ENCODE data around the gene GAP43. TPM values are rescaled to one million over a fixed set of nuclear protein-coding genes. Genes with fewer than 3 reads are reported as not detected.

Gene GAP43
- total and polyA plus RNA-seq, 4 donors, result 1.1 to 40.9 (median 11.3) TPM

DNA sequence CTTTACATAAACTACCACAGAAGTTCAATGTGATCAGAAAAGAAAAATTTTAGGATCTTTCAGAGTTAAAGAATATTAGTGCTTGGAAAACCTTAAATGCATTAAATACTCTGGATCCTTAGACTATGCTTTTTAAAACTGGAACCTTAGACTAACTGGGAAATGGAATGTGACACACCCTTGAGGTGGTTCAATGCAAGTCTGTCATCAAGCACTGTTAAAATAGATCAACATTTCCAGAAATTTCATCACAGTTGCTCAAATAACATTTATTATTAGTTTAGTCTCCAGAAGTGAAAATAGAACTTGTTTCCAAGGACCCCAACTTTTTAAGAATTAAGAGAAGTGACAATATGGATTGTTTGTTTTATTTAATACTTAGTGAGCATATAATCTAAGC, 71.8 kb downstream of the GAP43 start:
- Histone ChIP-seq H3K27me3 (ENCODE audit: control insufficient read depth in 1 of 2, insufficient read depth in 2 of 2, low read length in 1 of 2) (no peaks in the 10 kb centered on the region), H3K36me3 (ENCODE audit: control insufficient read depth in 1 of 2, insufficient read depth in 2 of 2, low read length in 1 of 2) (no peaks in the 10 kb centered on the region), H3K9me3 (ENCODE audit: control insufficient read depth, low read length) (no peaks in the 10 kb centered on the region), H3K27ac (ENCODE audit: low read depth in 1 of 2, low read length in 2 of 2) (no peak overlapping the region), H3K4me3 (ENCODE audit: low read length in 2 of 2) (no peak overlapping the region), H3K4me1 (ENCODE audit: control insufficient read depth in 1 of 2, insufficient read depth in 2 of 2, low read length in 2 of 2) (peaks cover 0 to 5% of the 10 kb centered on the region in 2 donors)
- intact Hi-C loops (cut with DNase I), result loop anchor here (2.0 to 10.0 kb wide), 2 partner anchors 290 to 478 kb away; no protein-coding TSS in a partner anchor
- ATAC-seq (ENCODE audit: low FRiP score) (no peak), DNase-seq (no peak)

GRCh38 chr3:115697263-115698053, 74.1 kb downstream of the GAP43 start:
- Histone ChIP-seq H3K36me3 (ENCODE audit: control insufficient read depth in 1 of 2, insufficient read depth in 2 of 2, low read length in 1 of 2) (no peaks in the 10 kb centered on the region), H3K9me3 (ENCODE audit: control insufficient read depth, low read length) (no peaks in the 10 kb centered on the region), H3K4me1 (ENCODE audit: control insufficient read depth in 1 of 2, insufficient read depth in 2 of 2, low read length in 2 of 2) (peaks cover 0 to 14% of the 10 kb centered on the region in 2 donors), H3K4me3 (ENCODE audit: low read length in 2 of 2) (no peak overlapping the region), H3K27ac (ENCODE audit: low read depth in 1 of 2, low read length in 2 of 2) (no peak overlapping the region), H3K27me3 (ENCODE audit: control insufficient read depth in 1 of 2, insufficient read depth in 2 of 2, low read length in 1 of 2) (no peaks in the 10 kb centered on the region)
- 81 to 85% methylated on average over 7 of the region's 7 CpGs for WGBS, 2 donors
- no peak for ATAC-seq (ENCODE audit: low FRiP score)
- DNase-seq, result no peak
- intact Hi-C loops (cut with DNase I), result loop anchor here in 1 of 2 donors (10.0 kb wide), 1 partner anchor 293 kb away; no protein-coding TSS in a partner anchor

GRCh38 chr3:115698851-115699591, 75.7 kb downstream of the GAP43 start:
- intact Hi-C loops (cut with DNase I), result loop anchor here in 1 of 2 donors (10.0 kb wide), 1 partner anchor 294 kb away; no protein-coding TSS in a partner anchor
- no peaks in the 10 kb centered on the region for H3K36me3 ChIP-seq (ENCODE audit: control insufficient read depth in 1 of 2, insufficient read depth in 2 of 2, low read length in 1 of 2)
- WGBS, 2 donors, result 78 to 82% methylated on average over 8 of the region's 8 CpGs
- ATAC-seq (ENCODE audit: low FRiP score), result no peak
- no peak overlapping the region for H3K4me3 ChIP-seq (ENCODE audit: low read length in 2 of 2)
- H3K9me3 ChIP-seq (ENCODE audit: control insufficient read depth, low read length), result no peaks in the 10 kb centered on the region
- DNase-seq, result no peak
- H3K27ac ChIP-seq (ENCODE audit: low read depth in 1 of 2, low read length in 2 of 2), result no peak overlapping the region
- peaks cover 0 to 14% of the 10 kb centered on the region in 2 donors for H3K4me1 ChIP-seq (ENCODE audit: control insufficient read depth in 1 of 2, insufficient read depth in 2 of 2, low read length in 2 of 2)
- H3K27me3 ChIP-seq (ENCODE audit: control insufficient read depth in 1 of 2, insufficient read depth in 2 of 2, low read length in 1 of 2), result no peaks in the 10 kb centered on the region

DNA sequence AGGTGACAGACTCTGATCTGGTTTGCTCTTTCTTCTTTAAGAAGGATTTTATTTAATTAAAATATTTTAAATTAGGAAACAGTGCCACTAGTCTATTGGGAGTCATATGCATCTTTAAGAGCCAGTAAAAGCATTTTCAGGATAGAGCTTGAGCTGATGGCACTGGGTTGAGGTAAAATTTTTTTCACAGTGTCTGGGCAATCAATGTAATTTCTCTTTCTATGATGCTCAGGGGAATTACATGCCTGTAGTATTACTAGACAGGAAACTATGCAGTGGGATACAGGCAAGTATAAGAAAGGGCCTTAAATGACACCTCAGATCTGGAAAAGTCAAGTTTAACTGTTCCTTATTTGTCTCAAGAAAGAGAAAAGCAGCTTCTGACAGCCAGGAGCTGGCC, 76.4 kb downstream of the GAP43 start:
- H3K27me3 ChIP-seq (ENCODE audit: control insufficient read depth in 1 of 2, insufficient read depth in 2 of 2, low read length in 1 of 2), result no peaks in the 10 kb centered on the region
- no peak overlapping the region for H3K4me3 ChIP-seq (ENCODE audit: low read length in 2 of 2)
- intact Hi-C loops (cut with DNase I), result loop anchor here in 1 of 2 donors (10.0 kb wide), 1 partner anchor 295 kb away; no protein-coding TSS in a partner anchor
- no peak for ATAC-seq (ENCODE audit: low FRiP score)
- no peak for DNase-seq
- no peaks in the 10 kb centered on the region for H3K9me3 ChIP-seq (ENCODE audit: control insufficient read depth, low read length)
- peaks cover 0 to 14% of the 10 kb centered on the region in 2 donors for H3K4me1 ChIP-seq (ENCODE audit: control insufficient read depth in 1 of 2, insufficient read depth in 2 of 2, low read length in 2 of 2)
- H3K27ac ChIP-seq (ENCODE audit: low read depth in 1 of 2, low read length in 2 of 2), result peak overlapping the region in 1 of 2 donors; percentile 10
- no peaks in the 10 kb centered on the region for H3K36me3 ChIP-seq (ENCODE audit: control insufficient read depth in 1 of 2, insufficient read depth in 2 of 2, low read length in 1 of 2)

GRCh38 chr3:115702598-115702997, 79.3 kb downstream of the GAP43 start:
- no peak overlapping the region for H3K4me3 ChIP-seq (ENCODE audit: low read length in 2 of 2)
- DNase-seq (no peak), ATAC-seq (ENCODE audit: low FRiP score) (no peak)
- no peak overlapping the region for H3K27ac ChIP-seq (ENCODE audit: low read depth in 1 of 2, low read length in 2 of 2)
- 97 to 98% methylated on average over 2 of the region's 2 CpGs for WGBS, 2 donors
- no peaks in the 10 kb centered on the region for H3K27me3 ChIP-seq (ENCODE audit: control insufficient read depth in 1 of 2, insufficient read depth in 2 of 2, low read length in 1 of 2)
- H3K4me1 ChIP-seq (ENCODE audit: control insufficient read depth in 1 of 2, insufficient read depth in 2 of 2, low read length in 2 of 2), result peaks cover 0 to 21% of the 10 kb centered on the region in 2 donors
- no peaks in the 10 kb centered on the region for H3K9me3 ChIP-seq (ENCODE audit: control insufficient read depth, low read length)
- intact Hi-C loops (cut with DNase I), result no loop called here
- H3K36me3 ChIP-seq (ENCODE audit: control insufficient read depth in 1 of 2, insufficient read depth in 2 of 2, low read length in 1 of 2), result no peaks in the 10 kb centered on the region

- Histone ChIP-seq H3K4me1 (ENCODE audit: control insufficient read depth in 1 of 2, insufficient read depth in 2 of 2, low read length in 2 of 2) (peaks cover 0 to 16% of the 10 kb centered on the region in 2 donors), H3K4me3 (ENCODE audit: low read length in 2 of 2) (no peak overlapping the region), H3K36me3 (ENCODE audit: control insufficient read depth in 1 of 2, insufficient read depth in 2 of 2, low read length in 1 of 2) (no peaks in the 10 kb centered on the region), H3K27ac (ENCODE audit: low read depth in 1 of 2, low read length in 2 of 2) (no peak overlapping the region), H3K27me3 (ENCODE audit: control insufficient read depth in 1 of 2, insufficient read depth in 2 of 2, low read length in 1 of 2) (no peaks in the 10 kb centered on the region), H3K9me3 (ENCODE audit: control insufficient read depth, low read length) (no peaks in the 10 kb centered on the region)
- DNase-seq (no peak), ATAC-seq (ENCODE audit: low FRiP score) (no peak)
- intact Hi-C loops (cut with DNase I), result loop anchor here in 1 of 2 donors (5.0 kb wide), 1 partner anchor 78 kb away; no protein-coding TSS in a partner anchor
- WGBS, 2 donors, result 24 to 27% methylated on average over 4 of the region's 4 CpGs
These were observed 81.5 kb downstream of the GAP43 start for GRCh38 chr3:115704661-115705338.

GRCh38 chr3:115706311-115706829, 83.1 kb downstream of the GAP43 start:
- Histone ChIP-seq H3K4me3 (ENCODE audit: low read length in 2 of 2) (no peak overlapping the region), H3K36me3 (ENCODE audit: control insufficient read depth in 1 of 2, insufficient read depth in 2 of 2, low read length in 1 of 2) (no peaks in the 10 kb centered on the region), H3K27me3 (ENCODE audit: control insufficient read depth in 1 of 2, insufficient read depth in 2 of 2, low read length in 1 of 2) (no peaks in the 10 kb centered on the region), H3K4me1 (ENCODE audit: control insufficient read depth in 1 of 2, insufficient read depth in 2 of 2, low read length in 2 of 2) (peaks cover 0 to 7% of the 10 kb centered on the region in 2 donors), H3K27ac (ENCODE audit: low read depth in 1 of 2, low read length in 2 of 2) (no peak overlapping the region), H3K9me3 (ENCODE audit: control insufficient read depth, low read length) (no peaks in the 10 kb centered on the region)
- no peak for DNase-seq
- intact Hi-C loops (cut with DNase I), result loop anchor here in 1 of 2 donors (5.0 kb wide), 1 partner anchor 76 kb away; no protein-coding TSS in a partner anchor
- 88 to 93% methylated on average over 3 of the region's 3 CpGs for WGBS, 2 donors
- no peak for ATAC-seq (ENCODE audit: low FRiP score)

DNA sequence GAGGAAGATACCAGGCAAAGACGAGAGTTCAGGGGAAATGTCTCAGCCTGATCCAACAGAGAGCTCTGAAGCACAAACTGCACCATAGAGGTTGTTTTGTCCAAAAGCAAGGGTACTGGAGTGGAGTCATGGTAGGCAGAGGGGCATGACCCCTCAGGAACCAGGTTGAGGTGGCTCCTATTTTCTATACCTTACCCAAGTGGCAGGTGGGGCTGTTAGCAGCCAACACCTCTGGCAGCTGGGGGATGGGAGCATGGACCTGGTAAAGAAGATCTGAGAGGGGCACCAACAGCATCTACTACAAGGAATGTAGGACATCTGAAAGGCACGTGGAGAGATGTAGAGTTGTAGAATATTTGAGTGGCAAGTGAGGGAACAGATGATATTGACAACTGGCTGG, 85.2 kb downstream of the GAP43 start:
- H3K9me3 ChIP-seq (ENCODE audit: control insufficient read depth, low read length), result no peaks in the 10 kb centered on the region
- H3K27me3 ChIP-seq (ENCODE audit: control insufficient read depth in 1 of 2, insufficient read depth in 2 of 2, low read length in 1 of 2), result no peaks in the 10 kb centered on the region
- intact Hi-C loops (cut with DNase I), result loop anchor here in 1 of 2 donors (5.0 kb wide), 1 partner anchor 74 kb away; no protein-coding TSS in a partner anchor
- H3K27ac ChIP-seq (ENCODE audit: low read depth in 1 of 2, low read length in 2 of 2), result no peak overlapping the region
- H3K4me3 ChIP-seq (ENCODE audit: low read length in 2 of 2), result no peak overlapping the region
- no peak for DNase-seq
- H3K4me1 ChIP-seq (ENCODE audit: control insufficient read depth in 1 of 2, insufficient read depth in 2 of 2, low read length in 2 of 2), result peaks cover 0 to 7% of the 10 kb centered on the region in 2 donors
- no peaks in the 10 kb centered on the region for H3K36me3 ChIP-seq (ENCODE audit: control insufficient read depth in 1 of 2, insufficient read depth in 2 of 2, low read length in 1 of 2)
- WGBS, 2 donors, result 75 to 81% methylated on average over 2 of the region's 2 CpGs
- ATAC-seq (ENCODE audit: low FRiP score), result peak; percentile 46

Measured in aorta (tissue), 5 donors.